Mesenteric fat pad (tissue), 1 donor: ENCODE measurements around the gene CCNB2. TPM values are rescaled to one million over a fixed set of nuclear protein-coding genes. Genes with fewer than 3 reads are reported as not detected.

Experiments
- DNase-seq: peaks from one replicate; pipeline ENCODE4 v3.0.0-alpha.2; 2020; ENCODE audit warnings: low spot score
- microRNA-seq: library from miRNA; unstranded; fragments of <30 nt; microRNA quantifications from one replicate; pipeline ENCODE4 v1.2.0, GENCODE V29; 2020; ENCODE audit warnings: borderline number of aligned reads
- total RNA-seq: library from RNA; stranded (reverse); fragmentation: NEBNext Ultra II Directional; extraction: Animal tissue kit (Norgen Biotek cat#: 25700); gene quantifications from one replicate; pipeline ENCODE4 v1.2.1, GENCODE V29; 2021
- donor health status: DM: yes; HTN: yes; CAD: no.

CCNB2 gene
- total RNA-seq, 1 donor from 2014 or later, result 0.67 TPM

GRCh38 chr15:59166166-59166565 lies 61.2 kb downstream of the CCNB2 start:
- DNase-seq, result no peak

DNA sequence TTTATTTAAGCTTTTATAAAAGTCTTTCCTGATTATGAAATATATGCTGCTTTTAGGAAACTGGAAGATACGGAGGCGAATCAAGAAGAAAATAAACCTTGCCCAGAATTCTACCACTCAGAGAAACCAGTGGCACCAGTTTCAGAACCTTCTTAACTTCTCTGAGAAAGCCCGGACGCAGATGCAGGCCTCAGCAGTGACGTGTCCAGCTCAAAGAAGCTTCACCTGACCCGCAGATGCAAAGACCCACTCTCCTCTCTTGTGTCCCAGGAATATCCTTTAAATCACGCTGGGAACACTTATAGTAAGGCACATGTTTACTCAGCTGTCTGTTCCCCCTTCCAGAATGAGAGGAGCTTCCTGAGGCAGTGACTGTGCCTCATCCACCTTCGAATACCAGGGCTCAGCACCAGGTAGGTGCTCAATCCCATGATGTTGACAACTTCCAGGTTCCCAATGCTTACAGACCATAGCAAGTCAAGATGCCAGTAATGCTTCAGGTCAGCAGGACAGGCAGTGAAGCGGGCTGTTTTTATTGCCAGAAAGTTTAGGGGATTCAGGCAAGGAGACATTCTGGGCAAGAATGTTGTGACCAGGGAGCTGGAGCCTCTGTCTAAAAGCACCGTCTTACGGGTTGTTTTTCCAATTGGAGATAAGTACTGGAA lies 61.8 kb downstream of the CCNB2 start:
- DNase-seq, result no peak

- DNase-seq, result no peak
These were observed 63.6 kb downstream of the CCNB2 start for GRCh38 chr15:59168536-59168935.

DNA sequence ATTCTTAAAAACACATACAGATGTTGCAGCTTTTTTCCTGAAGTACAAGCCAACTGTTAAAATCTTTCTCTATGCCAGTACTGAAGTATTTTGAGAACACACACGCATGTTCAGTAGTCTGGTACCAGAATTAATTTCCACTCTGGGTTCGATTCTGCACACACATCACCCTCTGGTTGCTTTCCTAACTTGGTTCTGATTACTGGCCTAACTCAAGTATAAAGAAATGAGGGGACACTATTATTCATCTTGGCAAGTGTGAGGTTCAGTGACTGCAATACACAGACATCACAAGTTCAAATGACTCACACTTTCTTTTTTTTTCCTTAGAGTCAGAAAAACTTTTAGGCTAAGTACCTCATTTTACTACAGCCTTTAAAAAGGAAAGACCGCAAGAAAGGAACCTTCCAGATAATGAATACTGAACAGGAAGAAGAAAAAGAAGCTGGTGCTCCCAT lies 64.3 kb downstream of the CCNB2 start:
- DNase-seq, result no peak

GRCh38 chr15:59170295-59171066 lies 65.5 kb downstream of the CCNB2 start:
- no peak for DNase-seq

- DNase-seq, result no peak
These were observed 66.1 kb downstream of the CCNB2 start for GRCh38 chr15:59171067-59171397.

DNA sequence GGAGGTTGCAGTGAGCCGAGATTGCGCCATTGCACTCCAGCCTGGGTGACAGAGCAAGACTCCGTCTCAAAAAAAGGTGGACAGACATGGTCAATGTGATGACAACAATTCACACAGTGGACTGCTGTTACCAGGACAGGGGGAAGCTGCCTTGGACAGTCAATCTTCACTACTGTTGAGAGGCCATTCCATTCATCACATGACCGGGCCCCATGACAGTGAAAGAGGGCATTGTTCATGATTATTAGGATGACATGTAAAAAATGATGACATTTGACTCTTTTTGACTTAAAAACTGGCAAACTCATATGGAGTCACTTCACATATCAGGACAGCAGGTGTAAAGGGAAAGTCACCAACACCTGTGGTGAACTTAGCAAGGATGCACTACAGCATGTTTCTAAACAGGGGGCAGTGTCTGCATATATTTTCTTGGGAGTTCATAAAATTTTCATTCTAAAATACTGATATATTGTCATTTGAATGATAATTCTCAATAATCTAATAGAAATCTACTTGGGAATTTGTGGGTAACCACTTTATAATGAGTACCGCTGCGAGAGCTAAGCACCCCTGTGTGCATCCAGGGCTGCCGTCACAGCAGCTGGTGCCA lies 67.4 kb downstream of the CCNB2 start:
- DNase-seq, result no peak

- DNase-seq, result no peak
These were observed 68.2 kb downstream of the CCNB2 start for GRCh38 chr15:59173194-59173593.

- no peak for DNase-seq
These were observed 69.3 kb downstream of the CCNB2 start for GRCh38 chr15:59174151-59174834.

Small RNAs within 50 kb of the gene (microRNA-seq; reads per million reads assigned to microRNA genes)
- not detected for gene MIR2116

Other genes starting within 250 kb of the CCNB2 start
- gene SLTM, start 171.5 kb upstream of the CCNB2 start, total RNA-seq, result 85.7 TPM
- 31.8 TPM for gene RNF111, start 117.5 kb upstream of the CCNB2 start, total RNA-seq
- not detected for gene LDHAL6B, start 101.7 kb downstream of the CCNB2 start, total RNA-seq